Dermis microvascular lymphatic vessel endothelial cell (primary cell): ENCODE data around the gene SNX25. TPM values are rescaled to one million over a fixed set of nuclear protein-coding genes. Genes with fewer than 3 reads are reported as not detected.
A peak's percentile ranks its signal among the peaks of the same experiment; 100 is the strongest.
"Not testable (repeated sequence)": the region's sequence is repeated elsewhere in the genome, so short reads cannot be mapped to it uniquely, and the experiment has no call there.

Experiments used
- DNase-seq, 2 donors: peaks; one replicate each; pipeline versions ENCODE4 v3.0.0 to v3.0.0-alpha.2; 2010; ENCODE audit warnings: low read depth in 2 of 2
- total RNA-seq: library from RNA; depleted of rRNA; stranded (reverse); fragments of >200 nt; gene quantifications from 2 replicates; pipeline ENCODE4 v1.2.1, GENCODE V29; 2014

The SNX25 gene
- total RNA-seq = 37.2 and 50.6 TPM in 2 replicates

DNA sequence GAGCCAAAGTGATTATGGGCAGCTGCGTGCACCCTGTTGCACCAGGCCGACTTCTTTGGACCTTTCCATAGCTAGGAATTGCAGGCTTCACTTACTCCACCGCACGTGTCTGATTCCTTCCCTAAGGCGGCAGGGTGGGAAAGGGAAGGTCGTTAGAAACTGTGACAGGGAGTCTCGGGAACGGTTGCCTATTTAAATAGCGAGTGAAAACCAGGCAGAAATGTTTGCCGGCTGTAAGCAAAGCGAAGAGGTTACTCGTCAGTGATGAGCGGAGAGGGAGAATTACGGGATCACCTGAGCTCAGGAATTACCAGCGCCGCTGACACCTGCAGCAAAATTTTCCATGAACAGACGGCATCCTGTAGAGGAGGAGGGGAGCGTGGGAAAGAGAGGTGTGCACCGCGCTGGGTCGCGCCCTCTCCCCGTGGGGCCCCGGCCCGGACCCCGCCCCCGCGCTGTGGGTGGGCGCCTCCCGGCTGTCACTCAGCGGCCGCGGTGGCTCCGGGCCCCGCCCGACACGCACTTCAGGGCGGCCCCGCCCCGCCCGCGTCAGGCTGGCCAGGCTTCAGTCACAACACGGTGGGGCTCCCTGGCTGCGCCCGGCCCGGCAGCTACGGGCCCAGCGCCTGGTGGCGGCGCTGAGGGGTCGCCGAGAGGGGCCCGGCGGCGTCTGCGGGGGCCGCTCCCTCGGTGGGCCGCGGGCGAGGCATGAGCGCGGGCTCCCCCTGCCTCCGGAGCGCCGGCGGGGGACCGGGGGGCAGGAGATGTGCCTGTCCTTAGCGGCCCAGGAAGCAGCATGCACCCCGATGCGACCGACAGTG, at the start of gene SNX25:
Gene SNX25, plus strand, starts transcription at position 568 of the 821 bp plus-strand sequence. Its CDS starts 229 bp downstream, at position 797.
- DNase-seq = peak; percentile 85 to 92

- no peak for DNase-seq
These were observed 43.8 kb upstream of the SNX25 start for GRCh38 chr4:185165605-185166063.

DNA sequence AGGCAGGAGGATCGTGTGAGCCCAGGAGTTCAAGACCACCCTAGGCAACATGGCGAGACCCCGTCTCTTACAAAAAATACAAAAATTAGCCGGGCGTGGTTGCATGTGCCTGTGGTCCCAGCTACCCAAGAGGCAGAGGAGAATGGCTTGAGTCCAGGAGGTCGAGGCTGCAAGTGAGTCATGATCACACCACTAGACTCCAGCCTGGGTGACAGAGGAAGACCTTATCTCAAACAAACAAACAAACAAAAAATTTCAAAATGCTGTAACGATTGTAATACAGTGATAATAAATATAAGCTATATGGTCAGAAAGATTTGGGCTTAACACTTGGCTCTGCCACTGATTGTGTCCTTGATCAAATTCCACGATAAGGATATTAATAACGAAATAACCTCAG, 42.2 kb upstream of the SNX25 start:
- no peak for DNase-seq

GRCh38 chr4:185171373-185172071, 37.9 kb upstream of the SNX25 start:
- DNase-seq = no peak

GRCh38 chr4:185179488-185179887, 29.9 kb upstream of the SNX25 start:
- no peak for DNase-seq

- no peak for DNase-seq
These were observed 27.2 kb upstream of the SNX25 start for GRCh38 chr4:185182239-185182638.

DNA sequence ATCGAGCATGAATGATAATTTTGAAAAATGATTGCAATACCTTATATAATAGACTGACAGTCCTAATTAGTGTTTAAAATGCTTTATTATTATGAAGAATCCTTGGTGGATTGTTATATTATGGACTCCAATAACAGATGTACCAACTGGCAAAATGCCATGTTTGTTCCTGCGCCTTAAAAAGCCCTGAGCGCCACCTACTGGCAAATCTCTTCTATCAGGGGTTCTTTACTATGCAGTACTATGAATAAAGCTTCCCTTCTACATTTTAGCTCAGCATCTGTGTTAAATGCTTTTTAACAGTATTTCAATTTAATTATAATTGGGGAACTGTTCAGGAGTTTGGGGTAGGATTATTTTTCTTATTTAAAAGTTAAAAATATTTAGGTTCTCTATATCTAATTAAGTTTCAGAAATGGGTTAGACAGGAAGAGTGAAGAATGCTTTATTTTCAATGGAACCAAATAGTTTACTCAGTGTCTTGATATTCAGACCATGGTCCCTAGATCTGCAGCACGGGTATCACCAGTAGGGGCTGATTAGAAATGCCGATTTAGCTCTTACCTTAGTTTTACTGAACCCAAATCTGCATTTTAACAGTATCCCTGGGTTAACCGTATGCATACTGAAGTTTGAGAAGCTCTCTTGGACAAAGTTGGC, 25.6 kb upstream of the SNX25 start:
- peak; percentile 86 to 94 for DNase-seq

- DNase-seq = no peak
These were observed 22.6 kb upstream of the SNX25 start for GRCh38 chr4:185186769-185187168.

DNA sequence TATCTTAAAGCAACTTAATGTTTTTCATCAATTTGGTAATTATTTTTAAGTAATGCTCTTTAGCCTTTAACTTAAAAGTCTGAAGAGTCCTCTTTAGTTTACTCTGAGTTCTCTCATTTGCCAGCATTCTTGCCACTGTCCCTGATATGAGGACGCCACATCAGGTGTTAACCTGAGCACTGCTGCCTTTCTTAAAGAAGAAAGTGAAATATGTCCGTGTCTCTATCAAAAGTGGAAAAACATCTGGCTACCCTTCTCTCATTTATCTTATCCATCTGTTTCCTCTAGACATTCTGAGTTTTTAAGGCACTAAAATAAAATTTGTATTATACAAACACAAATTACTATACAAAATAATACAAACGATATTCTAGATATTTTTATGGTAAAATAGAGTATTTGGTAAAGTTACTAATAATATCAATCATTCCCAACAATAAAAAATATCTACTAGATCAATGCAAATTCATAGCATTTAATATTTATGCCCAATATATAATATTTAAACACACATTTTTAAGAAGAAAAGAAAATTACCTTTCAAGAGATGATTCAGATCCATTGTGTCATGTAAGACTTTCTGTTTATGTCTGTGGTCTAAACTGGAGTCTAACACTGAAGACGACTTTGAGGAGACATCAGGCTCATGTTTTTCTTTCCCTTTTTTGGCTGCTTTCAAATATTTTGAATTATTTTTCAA, 19.6 kb upstream of the SNX25 start:
- DNase-seq = no peak

DNA sequence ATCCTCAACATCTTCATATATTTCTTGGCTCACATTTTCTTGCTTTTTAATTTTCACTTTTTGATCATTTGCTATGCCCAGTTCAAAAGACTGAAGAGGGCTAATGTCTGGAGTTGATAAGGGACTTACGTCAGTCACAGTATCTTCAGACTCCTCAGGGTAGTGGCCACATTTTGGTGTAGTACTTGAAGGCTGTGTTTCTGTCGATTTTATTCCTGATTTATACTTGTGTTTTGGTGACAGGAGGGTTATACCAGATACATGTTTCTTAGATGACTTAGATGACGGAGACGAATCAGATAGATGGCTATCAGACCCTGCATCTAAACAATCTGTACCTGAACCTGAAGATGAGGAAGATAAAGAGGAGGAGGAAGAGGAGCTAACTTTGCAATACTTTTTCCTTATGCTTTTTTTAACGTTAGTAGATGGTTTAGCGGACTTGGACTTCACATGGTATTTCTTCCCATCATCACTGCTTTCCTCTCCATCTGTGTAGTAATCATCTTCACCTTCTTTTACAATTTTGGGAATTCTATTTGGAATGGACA, 19.0 kb upstream of the SNX25 start:
- DNase-seq = no peak

- DNase-seq = no peak
These were observed 17.3 kb upstream of the SNX25 start for GRCh38 chr4:185192059-185192458.

GRCh38 chr4:185194924-185195888, 14.2 kb upstream of the SNX25 start:
- DNase-seq = no peak

DNA sequence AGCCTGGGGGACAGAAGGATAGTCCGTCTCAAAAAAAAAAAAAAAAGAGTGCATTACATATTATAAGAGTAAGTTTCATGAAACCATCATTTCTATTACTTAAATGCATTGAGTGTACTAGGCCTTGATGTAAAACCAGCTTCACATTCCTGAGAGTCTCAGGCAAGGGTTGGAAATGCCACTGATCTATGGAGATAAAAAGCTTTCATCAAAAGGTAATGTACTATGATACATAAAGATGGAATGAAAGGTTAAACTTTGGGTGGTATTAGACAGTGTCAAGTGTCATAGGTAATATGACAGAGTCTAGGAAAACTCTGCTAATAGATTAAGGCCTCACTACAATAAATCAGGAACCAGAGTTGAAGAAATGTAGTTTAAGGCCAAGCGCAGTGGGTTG, 13.0 kb upstream of the SNX25 start:
- DNase-seq = no peak

GRCh38 chr4:185198189-185198588, 11.2 kb upstream of the SNX25 start:
- not testable (repeated sequence) for DNase-seq

- peak; percentile 66 to 78 for DNase-seq
These were observed 7.1 kb upstream of the SNX25 start for GRCh38 chr4:185201977-185202962.

DNA sequence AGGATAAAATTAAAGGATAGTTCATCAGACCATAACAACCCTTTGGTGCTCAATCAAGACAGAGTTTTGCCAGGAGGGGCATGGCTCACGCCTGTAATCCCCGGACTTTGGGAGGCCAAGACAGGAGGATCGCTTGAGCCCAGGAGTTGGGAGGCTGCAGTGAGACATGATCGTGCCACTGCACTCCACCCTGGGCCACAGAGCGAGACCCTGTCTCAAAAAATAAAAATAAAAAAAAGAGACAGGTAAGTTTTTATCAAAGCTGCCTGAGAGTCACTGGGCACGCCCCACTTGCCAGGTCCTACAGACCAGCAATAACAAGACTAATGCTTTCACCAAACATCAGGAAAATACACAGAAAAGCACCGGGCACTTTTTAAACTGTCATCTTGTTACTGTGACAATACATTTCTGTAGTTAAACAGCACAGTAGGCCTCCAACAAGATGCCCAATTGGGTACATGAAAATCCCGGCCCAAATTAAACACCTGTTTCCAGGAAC, 6.4 kb upstream of the SNX25 start:
- DNase-seq = peak in 1 of 2 donors; percentile 25

DNA sequence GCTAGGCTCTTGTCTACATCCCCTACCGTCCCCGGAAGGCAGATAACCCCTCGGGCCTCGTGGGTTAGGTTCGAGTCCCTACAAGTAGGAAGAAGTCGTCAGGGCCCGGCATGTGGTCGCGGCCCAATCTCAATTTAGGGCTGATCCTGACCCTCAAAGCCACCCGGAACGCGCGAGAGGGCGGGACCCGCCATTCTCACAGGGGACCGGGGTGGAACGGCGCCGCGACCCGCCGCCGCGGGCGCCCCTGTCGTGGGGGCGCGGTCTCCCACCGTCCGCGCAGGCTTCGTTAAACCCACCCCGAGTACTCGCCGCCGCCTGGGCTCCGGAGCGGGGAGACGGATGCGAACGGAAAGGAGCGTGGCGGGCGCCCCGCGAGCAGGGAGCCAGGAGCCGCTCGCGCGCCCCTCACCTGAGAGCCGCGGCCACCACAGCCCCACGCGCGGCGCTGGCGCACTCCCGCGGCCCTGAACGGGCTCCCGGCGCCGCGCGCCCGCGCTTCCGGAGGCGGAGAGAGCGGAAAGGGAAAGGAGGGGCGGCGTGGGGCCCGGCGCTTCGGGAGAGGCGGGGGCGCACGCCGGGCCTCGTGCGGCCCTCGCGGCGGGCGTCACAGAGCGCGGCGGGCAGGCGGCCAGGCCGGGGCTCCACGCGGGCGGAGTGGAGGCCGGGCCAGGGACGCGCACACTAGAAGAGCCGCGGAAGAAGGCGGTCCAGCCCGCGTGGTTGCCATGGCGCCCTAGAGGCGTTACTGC, 5.7 kb upstream of the SNX25 start, which contains the start of gene CFAP97:
Gene CFAP97, minus strand, starts transcription at position 515 of the 752 bp plus-strand sequence. CDS start 12,804 bp downstream, outside the sequence.
- peak; percentile 85 to 95 for DNase-seq
